Measurements from ENCODE around the gene DTNBP1.

- TF ChIP-seq SREBF2 (IDR thresholded peaks at IDR 0.05): no peak
- no peak for TF ChIP-seq CBX8 (IDR thresholded peaks at IDR 0.05)
- no peak for TF ChIP-seq TP53 (CRISPR knock-in tag; IDR thresholded peaks at IDR 0.05)
- TF ChIP-seq POLR2A (IDR thresholded peaks at IDR 0.05; ENCODE audit: low read length): no peak
- TF ChIP-seq MAX (IDR thresholded peaks at IDR 0.05): no peak
- TF ChIP-seq CTCF (IDR thresholded peaks at IDR 0.05): no peak
These were observed 89.4 kb downstream of the DTNBP1 start for GRCh38 chr6:15573384-15573783.
